ENCODE measurements around the gene SP6.

DNA sequence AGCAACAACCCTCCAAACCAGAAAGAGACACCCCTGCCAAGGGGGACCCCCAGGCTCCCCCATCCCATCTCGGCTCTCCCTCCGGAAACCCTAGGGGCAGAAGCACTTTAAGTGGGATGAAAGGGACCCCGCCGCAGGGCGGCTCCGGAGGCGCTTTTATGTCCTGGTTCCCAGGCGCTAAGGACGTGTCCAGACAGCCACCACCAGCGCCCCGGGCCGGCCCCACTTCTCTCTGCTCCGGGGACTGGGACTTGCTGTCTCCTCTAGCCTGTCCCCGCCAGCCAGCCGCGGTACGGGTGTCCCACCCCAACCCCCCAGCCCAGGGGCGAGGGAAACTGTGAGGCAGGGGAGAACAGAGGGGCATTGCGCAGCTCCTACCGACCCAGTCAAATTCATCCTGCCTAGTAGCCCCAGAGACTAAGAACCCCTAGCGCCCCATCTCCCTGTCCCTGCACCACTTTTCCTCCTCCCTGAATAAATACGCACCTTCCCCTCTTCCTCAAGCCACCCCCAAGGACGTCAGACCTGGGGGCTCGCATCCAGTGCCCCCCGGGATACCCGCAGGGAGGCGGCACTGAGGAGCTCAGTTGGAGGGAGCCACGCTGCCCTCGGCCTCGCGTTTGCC, 4.1 kb downstream of the SP6 start:
- no peak for TF ChIP-seq POLR2A (IDR thresholded peaks at IDR 0.05)
- TF ChIP-seq, protein P1, sequence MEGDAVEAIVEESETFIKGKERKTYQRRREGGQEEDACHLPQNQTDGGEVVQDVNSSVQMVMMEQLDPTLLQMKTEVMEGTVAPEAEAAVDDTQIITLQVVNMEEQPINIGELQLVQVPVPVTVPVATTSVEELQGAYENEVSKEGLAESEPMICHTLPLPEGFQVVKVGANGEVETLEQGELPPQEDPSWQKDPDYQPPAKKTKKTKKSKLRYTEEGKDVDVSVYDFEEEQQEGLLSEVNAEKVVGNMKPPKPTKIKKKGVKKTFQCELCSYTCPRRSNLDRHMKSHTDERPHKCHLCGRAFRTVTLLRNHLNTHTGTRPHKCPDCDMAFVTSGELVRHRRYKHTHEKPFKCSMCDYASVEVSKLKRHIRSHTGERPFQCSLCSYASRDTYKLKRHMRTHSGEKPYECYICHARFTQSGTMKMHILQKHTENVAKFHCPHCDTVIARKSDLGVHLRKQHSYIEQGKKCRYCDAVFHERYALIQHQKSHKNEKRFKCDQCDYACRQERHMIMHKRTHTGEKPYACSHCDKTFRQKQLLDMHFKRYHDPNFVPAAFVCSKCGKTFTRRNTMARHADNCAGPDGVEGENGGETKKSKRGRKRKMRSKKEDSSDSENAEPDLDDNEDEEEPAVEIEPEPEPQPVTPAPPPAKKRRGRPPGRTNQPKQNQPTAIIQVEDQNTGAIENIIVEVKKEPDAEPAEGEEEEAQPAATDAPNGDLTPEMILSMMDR (IDR thresholded peaks at IDR 0.05), result no peak

Data from thyroid gland (tissue), 4 donors.